Fibroblast of the aortic adventitia (primary cell): ENCODE results near the gene PARK7. TPM values are rescaled to one million over a fixed set of nuclear protein-coding genes. Genes with fewer than 3 reads are reported as not detected.
A peak's percentile ranks its signal among the peaks of the same experiment; 100 is the strongest.

Experiments used
- DNase-seq: peaks from one replicate; pipeline ENCODE4 v3.0.0-alpha.2; 2010; ENCODE audit warnings: low read depth
- H3K4me3 ChIP-seq: 2 replicates; pipeline ENCODE4 v1.5.1; 2011; ENCODE audit warnings: low read depth, mild to moderate bottlenecking, control low read depth, low read length, moderate library complexity
- CTCF ChIP-seq: IDR thresholded peaks from 2 replicates; pipeline ENCODE4 v1.5.1; 2011; ENCODE audit warnings: mild to moderate bottlenecking, low read length, control low read depth, inconsistent platforms; ENCODE audit not compliant: insufficient read depth
- total RNA-seq: library from RNA; depleted of rRNA; stranded (reverse); fragments of >200 nt; gene quantifications from 2 replicates; pipeline ENCODE4 v1.2.3, GENCODE V29; 2012; ENCODE audit warnings: low replicate concordance

PARK7 gene
- total RNA-seq, 1 donor = 243 TPM

- TF ChIP-seq CTCF = no peak
- no peak overlapping the region for H3K4me3 ChIP-seq
Measured at GRCh38 chr1:7932524-7933138, 28.9 kb upstream of the PARK7 start.

GRCh38 chr1:7938070-7938469, 23.4 kb upstream of the PARK7 start:
- no peak for DNase-seq
- TF ChIP-seq CTCF = no peak
- H3K4me3 ChIP-seq = no peak overlapping the region

More at GRCh38 chr1:7932524-7933138, 28.9 kb upstream of the PARK7 start:
- DNase-seq = no peak

- H3K4me3 ChIP-seq = no peak overlapping the region
- no peak for DNase-seq
- no peak for TF ChIP-seq CTCF
Measured at GRCh38 chr1:7940034-7940433, 21.5 kb upstream of the PARK7 start.

- no peak within 1 kb of the TSS for H3K4me3 ChIP-seq
- no peak for TF ChIP-seq CTCF
- peak; percentile 41 for DNase-seq
Measured at GRCh38 chr1:7940745-7941436, 20.6 kb upstream of the PARK7 start, which contains the start of gene TNFRSF9. Gene TNFRSF9, minus strand, starts transcription at chr1:7940839. Its CDS starts 845 bp downstream, at chr1:7939994.

- no peak for TF ChIP-seq CTCF
- DNase-seq = no peak
- no peak overlapping the region for H3K4me3 ChIP-seq
Measured at GRCh38 chr1:7941437-7941793, 20.1 kb upstream of the PARK7 start.

- peak; percentile 44 for DNase-seq
- TF ChIP-seq CTCF = peak; percentile 64
- H3K4me3 ChIP-seq = peak overlapping the region; percentile 46
Measured at GRCh38 chr1:7942214-7942921, 19.1 kb upstream of the PARK7 start.
